HepG2 (cell line): ENCODE measurements around the gene TAF1C. TPM values are rescaled to one million over a fixed set of nuclear protein-coding genes. Genes with fewer than 3 reads are reported as not detected.

Experiments
- ATAC-seq: fragments of 200-7000 bp; cut with Tn5 transposase; 3 replicates; pipeline ENCODE4 v1.9.1; 2020; ENCODE audit warnings: mild to moderate bottlenecking, moderate library complexity
- BruUV-seq: library from RNA; stranded (reverse); fragments of 400-500 nt; replicated peaks from 2 replicates; lab custom pipeline; 2021; lab: Mats Ljungman, UMichigan
- CTCF ChIA-PET: fragments of 300-600 bp; formaldehyde crosslinking; extraction: SDS; loops from one replicate; lab custom pipeline; 2021; ENCODE audit warnings: low total read pairs, inconsistent platforms, low intra/inter-chr PET ratio; lab: Yijun Ruan, JAX
- POLR2A ChIA-PET: fragments of 350-600 bp; sonication (Branson Sonifier 250); formaldehyde crosslinking; loops from one replicate; lab custom pipeline; 2020; ENCODE audit warnings: antibody characterized with exemption, inconsistent platforms; lab: Yijun Ruan, JAX
- DNase-seq: peaks from one replicate; pipeline ENCODE4 v3.0.0-alpha.2; 2015; ENCODE audit warnings: low spot score
- FAIRE-seq: peaks from 3 replicates; lab custom pipeline; 2011; peaks lifted over from hg19 to GRCh38; lab: Jason Lieb, UNC
- H2AFZ ChIP-seq: one replicate; pipeline ENCODE4 v1.6.1; 2011; ENCODE audit warnings: low read length, inconsistent platforms
- H3K27ac ChIP-seq: fragments of 300-600 bp; 3 replicates; pipeline ENCODE4 v1.8.0; 2011; ENCODE audit warnings: mixed run types, mild to moderate bottlenecking, mixed read lengths, low read length, inconsistent platforms; ENCODE audit not compliant: insufficient read depth; ENCODE audit errors: extremely low read length
- H3K27me3 ChIP-seq, 2 experiments: fragments of 200-600 bp in 1 of 2; 2 replicates in 1 of 2; 3 replicates in 1 of 2; pipeline versions ENCODE4 v1.6.0 to v1.8.0; 2011; ENCODE audit warnings: low read length in 2 of 2, mild to moderate bottlenecking in 2 of 2, moderate library complexity in 2 of 2, inconsistent platforms in 1 of 2; ENCODE audit not compliant: insufficient read depth in 2 of 2, control insufficient read depth in 1 of 2
- H3K36me3 ChIP-seq, 2 experiments: fragments of 200-600 bp in 1 of 2; replicated peaks in 1 of 2; 2 replicates in 1 of 2; 3 replicates in 1 of 2; pipeline versions ENCODE4 v1.5.1 to v1.8.0; 2011; ENCODE audit warnings: low read length in 2 of 2, inconsistent platforms in 1 of 2; ENCODE audit not compliant: insufficient read depth in 2 of 2, control insufficient read depth in 1 of 2
- H3K4me1 ChIP-seq: 2 replicates; pipeline ENCODE4 v1.5.1; 2012; ENCODE audit warnings: low read length, inconsistent platforms; ENCODE audit not compliant: insufficient read depth
- H3K4me2 ChIP-seq: 2 replicates; pipeline ENCODE4 v1.6.0; 2011; ENCODE audit warnings: low read depth, low read length, inconsistent platforms
- H3K4me3 ChIP-seq, 3 experiments: fragments of 200-600 bp in 1 of 3; sonication (generic), shearing (Covaris generic) in 1 of 3; replicated peaks in 1 of 3; 2 replicates each; pipeline ENCODE4 v1.5.1; 2011 to 2016; ENCODE audit warnings: low read length in 3 of 3, inconsistent platforms in 2 of 3, low read depth in 2 of 3, mild to moderate bottlenecking in 2 of 3, control low read depth in 1 of 3, mixed read lengths in 1 of 3; ENCODE audit not compliant: insufficient read depth in 1 of 3
- H3K79me2 ChIP-seq: one replicate; pipeline ENCODE4 v1.6.1; 2011; ENCODE audit warnings: low read length, inconsistent platforms; ENCODE audit not compliant: insufficient read depth
- H3K9ac ChIP-seq: 2 replicates; pipeline ENCODE4 v1.6.0; 2011; ENCODE audit warnings: mild to moderate bottlenecking, low read depth, low read length, inconsistent platforms; ENCODE audit not compliant: insufficient read depth
- H3K9me3 ChIP-seq: 2 replicates; pipeline ENCODE4 v1.5.1; 2012; ENCODE audit warnings: mild to moderate bottlenecking, low read length
- H4K20me1 ChIP-seq: 2 replicates; pipeline ENCODE4 v1.6.0; 2011; ENCODE audit warnings: inconsistent platforms, mild to moderate bottlenecking, low read length, moderate library complexity; ENCODE audit not compliant: insufficient read depth
- BORCS8-MEF2B ChIP-seq: sonication (generic); formaldehyde crosslinking; IDR thresholded peaks from 2 replicates; pipeline ENCODE4 v1.8.0; 2022; ENCODE audit warnings: mild to moderate bottlenecking, missing genetic modification reagents
- JUN ChIP-seq: sonication (generic); formaldehyde crosslinking; IDR thresholded peaks from 2 replicates; pipeline ENCODE4 v1.4.0; 2020; ENCODE audit warnings: mild to moderate bottlenecking, missing genetic modification reagents
- KMT2A ChIP-seq: sonication (generic); formaldehyde crosslinking; IDR thresholded peaks from 2 replicates; pipeline ENCODE4 v1.4.0; 2020; ENCODE audit warnings: missing genetic modification reagents
- PAX8 ChIP-seq: sonication (generic); formaldehyde crosslinking; IDR thresholded peaks from 2 replicates; pipeline ENCODE4 v1.8.0; 2022; ENCODE audit warnings: mild to moderate bottlenecking, missing genetic modification reagents, borderline replicate concordance
- REPIN1 ChIP-seq: sonication (generic); formaldehyde crosslinking; IDR thresholded peaks from 2 replicates; pipeline ENCODE4 v1.8.0; 2022; ENCODE audit warnings: missing genetic modification reagents, low read depth, mild to moderate bottlenecking, borderline replicate concordance
- YEATS4 ChIP-seq: sonication (generic); formaldehyde crosslinking; IDR thresholded peaks from 2 replicates; pipeline ENCODE4 v1.4.0; 2020; ENCODE audit warnings: missing genetic modification reagents, borderline replicate concordance
- ZNF12 ChIP-seq: sonication (generic); formaldehyde crosslinking; IDR thresholded peaks from 2 replicates; pipeline ENCODE4 v1.5.0; 2020; ENCODE audit warnings: missing genetic modification reagents
- ZNF280D ChIP-seq: sonication (generic); formaldehyde crosslinking; IDR thresholded peaks from 2 replicates; pipeline ENCODE4 v1.5.1; 2020; ENCODE audit warnings: mild to moderate bottlenecking, missing genetic modification reagents
- ZNF878 ChIP-seq: sonication (generic); formaldehyde crosslinking; IDR thresholded peaks from 2 replicates; pipeline ENCODE4 v1.8.1; 2023; ENCODE audit warnings: mild to moderate bottlenecking, missing genetic modification reagents, moderate library complexity
- WGBS: methylation state at CpG from one replicate; pipeline ENCODE4 v1.1.6; 2017; ENCODE audit warnings: low lambda C conversion rate; 5-methylcytosine and 5-hydroxymethylcytosine counted together
- in situ Hi-C: cut with HindIII; loops from 2 replicates; pipeline ENCODE4 v1.10.0; 2017; ENCODE audit warnings: low pct_unique_long_range_greater_than_20kb; ENCODE audit not compliant: extremely low pct_ligation_motif_present
- intact Hi-C: fragments of 100-400 bp; cut with micrococcal nuclease; formaldehyde crosslinking; loops from one replicate; pipeline ENCODE4 v1.10.0; 2022; ENCODE audit not compliant: unreplicated experiment
- polyA plus RNA-seq, 8 experiments: library from polyadenylated mRNA; depleted of rRNA in 3 of 8; stranded (reverse) in 7 of 8; unstranded in 1 of 8; fragments of >200 nt; fragmentation: Illumina TruSeq in 4 of 8; extraction: Trizol in 4 of 8; gene quantifications; 2 replicates each; pipeline versions ENCODE4 v1.2.1 to v1.2.3, GENCODE V29; 2011 to 2016; ENCODE audit warnings: low read depth in 4 of 8, missing spikeins in 1 of 8, mixed read lengths in 1 of 8; ENCODE audit not compliant: insufficient read depth in 1 of 8
- total RNA-seq, 5 experiments: library from RNA; depleted of rRNA; stranded (reverse); fragments of >200 nt; fragmentation: Illumina TruSeq; extraction: Trizol; gene quantifications; 2 replicates each; pipeline ENCODE4 v1.2.3, GENCODE V29; 2016; ENCODE audit warnings: low read depth in 1 of 5

TAF1C gene
- total and polyA plus RNA-seq, 2 of the 13 experiments (the other 11 are each of a cell fraction or from before 2014, with no cell fraction given) = 15.6 to 20.8 TPM

GRCh38 chr16:84137769-84138357 is 49.0 kb downstream of the TAF1C start:
- H3K36me3 ChIP-seq = no peaks in the 10 kb centered on the region
- intact Hi-C loops (no loop called here), in situ Hi-C loops (no loop called here)
- no peaks in the 10 kb centered on the region for H3K9me3 ChIP-seq
- peaks cover 81% of the 10 kb centered on the region for H3K4me1 ChIP-seq
- DNase-seq = no peak
- peak overlapping the region; percentile 91 for H3K9ac ChIP-seq
- no peaks in the 10 kb centered on the region for H3K27me3 ChIP-seq
- POLR2A ChIA-PET = interaction anchor here (1.1 to 8.6 kb wide), 7 partner anchors 18 to 41 kb away, joined by 3 to 142 read pairs (median 6); partner anchors contain the start of gene MBTPS1
- WGBS = 95% methylated on average over 7 of the region's 7 CpGs
- BruUV-seq = no TSS peak
- H2AFZ ChIP-seq = no peak overlapping the region
- FAIRE-seq = no peak
- TF ChIP-seq JUN (no peak), ZNF878 (CRISPR knock-in tag) (no peak), PAX8 (CRISPR knock-in tag) (no peak), ZNF12 (CRISPR knock-in tag) (peak; percentile 94), BORCS8-MEF2B (no peak), KMT2A (CRISPR knock-in tag) (no peak), REPIN1 (CRISPR knock-in tag) (no peak), YEATS4 (no peak), ZNF280D (CRISPR knock-in tag) (no peak)
- no peak for ATAC-seq
- peak overlapping the region; percentile 93 for H3K4me2 ChIP-seq
- peak overlapping the region in 2 of 3 experiments; percentile 57 to 68; a peak in 1 of 6 replicates for H3K4me3 ChIP-seq
- peak overlapping the region; percentile 98 for H3K27ac ChIP-seq
- H4K20me1 ChIP-seq = peaks cover 3% of the 10 kb centered on the region; the same call in 1 of the 2 replicates
- peaks cover 60% of the 10 kb centered on the region for H3K79me2 ChIP-seq
- CTCF ChIA-PET = no interaction called here
